ENCODE data around the gene HLCS. TPM values are rescaled to one million over a fixed set of nuclear protein-coding genes. Genes with fewer than 3 reads are reported as not detected.

Gene HLCS
- total RNA-seq, 2 donors from 2014 or later, result 27.2 to 38.6 TPM

- H3K36me3 ChIP-seq (replicated peaks in 1 of 2; ENCODE audit: insufficient read depth in 1 of 2, low read depth in 2 of 2), result no peaks in the 10 kb centered on the region
- DNase-seq, result no peak
- peaks cover 7% of the 10 kb centered on the region for H3K4me1 ChIP-seq
- H3K4me3 ChIP-seq, result no peak overlapping the region
- H3K27ac ChIP-seq, result no peak overlapping the region
- 33 to 90% methylated on average over 1 to 6 of the region's 6 CpGs for WGBS, 2 donors
- TF ChIP-seq POLR2A (IDR thresholded peaks at IDR 0.05) (no peak), CTCF (IDR thresholded peaks at IDR 0.05) (no peak)
- no peak for ATAC-seq
- H3K9me3 ChIP-seq, result no peaks in the 10 kb centered on the region
- intact Hi-C loops (cut with DNase I), result no loop called here
- H3K27me3 ChIP-seq, result no peaks in the 10 kb centered on the region
These were observed 232.6 kb downstream of the HLCS start for GRCh38 chr21:36733857-36734256.

GRCh38 chr21:36732761-36733160, 233.7 kb downstream of the HLCS start:
- ATAC-seq (no peak), DNase-seq (no peak)
- H3K27me3 ChIP-seq, result no peaks in the 10 kb centered on the region
- TF ChIP-seq POLR2A (IDR thresholded peaks at IDR 0.05) (no peak), CTCF (IDR thresholded peaks at IDR 0.05) (no peak)
- H3K36me3 ChIP-seq (replicated peaks in 1 of 2; ENCODE audit: insufficient read depth in 1 of 2, low read depth in 2 of 2), result no peaks in the 10 kb centered on the region
- H3K4me3 ChIP-seq, result no peak overlapping the region
- H3K4me1 ChIP-seq, result peaks cover 7% of the 10 kb centered on the region
- H3K27ac ChIP-seq, result no peak overlapping the region
- 76 to 81% methylated on average over 7 of the region's 7 CpGs for WGBS, 2 donors
- intact Hi-C loops (cut with DNase I), result no loop called here
- H3K9me3 ChIP-seq, result no peaks in the 10 kb centered on the region

- Histone ChIP-seq H3K27me3 (no peaks in the 10 kb centered on the region), H3K4me3 (no peak overlapping the region), H3K9me3 (no peaks in the 10 kb centered on the region), H3K36me3 (replicated peaks in 1 of 2; ENCODE audit: insufficient read depth in 1 of 2, low read depth in 2 of 2) (no peaks in the 10 kb centered on the region), H3K4me1 (peaks cover 7% of the 10 kb centered on the region), H3K27ac (no peak overlapping the region)
- TF ChIP-seq CTCF (IDR thresholded peaks at IDR 0.05), result no peak
- no peak for TF ChIP-seq POLR2A (IDR thresholded peaks at IDR 0.05)
- intact Hi-C loops (cut with DNase I), result no loop called here
- WGBS, 2 donors, result 71 to 74% methylated on average over 11 to 13 of the region's 14 CpGs
- DNase-seq (no peak), ATAC-seq (no peak)
These were observed 234.3 kb downstream of the HLCS start for GRCh38 chr21:36732217-36732616.

GRCh38 chr21:36730291-36731281, 235.9 kb downstream of the HLCS start:
- intact Hi-C loops (cut with DNase I), result no loop called here
- Histone ChIP-seq H3K9me3 (no peaks in the 10 kb centered on the region), H3K27ac (no peak overlapping the region), H3K4me1 (peaks cover 7% of the 10 kb centered on the region), H3K36me3 (replicated peaks in 1 of 2; ENCODE audit: insufficient read depth in 1 of 2, low read depth in 2 of 2) (no peaks in the 10 kb centered on the region), H3K27me3 (no peaks in the 10 kb centered on the region), H3K4me3 (no peak overlapping the region)
- DNase-seq (no peak), ATAC-seq (no peak)
- TF ChIP-seq CTCF (IDR thresholded peaks at IDR 0.05) (no peak), POLR2A (IDR thresholded peaks at IDR 0.05) (no peak)
- WGBS, 2 donors, result 37 to 41% methylated on average over 30 of the region's 30 CpGs

Data from body of pancreas (tissue), 4 donors.